K562 (cell line): Measurements from ENCODE around the gene TXNIP. TPM values are rescaled to one million over a fixed set of nuclear protein-coding genes. Genes with fewer than 3 reads are reported as not detected.

Source experiments
- CBFA2T2 ChIP-seq: fragments of 450-650 bp; conservative IDR thresholded peaks from 2 replicates; pipeline ENCODE4 v1.6.1; 2017; ENCODE audit warnings: mild to moderate bottlenecking
- CBX3 ChIP-seq, 2 experiments: IDR thresholded peaks; 1 replicate in 1 of 2; 2 replicates in 1 of 2; pipeline ENCODE4 v1.6.1; 2012; ENCODE audit warnings: inconsistent platforms in 2 of 2, low read length in 2 of 2, borderline replicate concordance in 1 of 2, control low read depth in 1 of 2
- ELK3 ChIP-seq: fragments of 450-650 bp; formaldehyde crosslinking; IDR thresholded peaks from 2 replicates; pipeline ENCODE4 v1.4.0; 2020; ENCODE audit warnings: mild to moderate bottlenecking
- ETV6 ChIP-seq, 3 experiments: fragments of 150-350 bp in 1 of 3; sonication (generic) in 1 of 3; formaldehyde crosslinking in 1 of 3; IDR thresholded peaks; 2 replicates each; pipeline versions ENCODE4 v1.6.1 to v1.8.0; 2014 to 2022; ENCODE audit warnings: borderline replicate concordance in 2 of 3, low read depth in 2 of 3, antibody characterized with exemption in 1 of 3, low read length in 1 of 3, mild to moderate bottlenecking in 1 of 3, missing genetic modification reagents in 1 of 3
- GABPA ChIP-seq: fragments of 200-800 bp; sonication (Bioruptor generic); conservative IDR thresholded peaks from 2 replicates; pipeline ENCODE4 v1.6.1; 2016; ENCODE audit warnings: low read depth, missing genetic modification characterization, missing compliant biosample characterization
- KDM4B ChIP-seq, 2 experiments: fragments of 450-650 bp in 1 of 2; sonication (generic) in 1 of 2; IDR thresholded peaks; 2 replicates each; pipeline ENCODE4 v1.6.1; 2016 to 2017; ENCODE audit warnings: borderline replicate concordance in 2 of 2, antibody characterized with exemption in 1 of 2, low read depth in 1 of 2, mild to moderate bottlenecking in 1 of 2
- MAFF ChIP-seq: IDR thresholded peaks from 2 replicates; pipeline ENCODE4 v1.6.1; 2012; ENCODE audit warnings: low read length, improper control_type of control experiment
- MLLT1 ChIP-seq, 2 experiments: fragments of 450-650 bp; IDR thresholded peaks; 2 replicates each; pipeline ENCODE4 v1.6.1; 2016
- NCOA6 ChIP-seq: fragments of 450-650 bp; IDR thresholded peaks from 2 replicates; pipeline ENCODE4 v1.6.1; 2017; ENCODE audit warnings: mild to moderate bottlenecking
- NR2C2 ChIP-seq, 2 experiments: fragments of 200-800 bp in 1 of 2; sonication (Bioruptor generic) in 1 of 2; sonication (generic) in 1 of 2; formaldehyde crosslinking in 1 of 2; IDR thresholded peaks; 2 replicates each; pipeline versions ENCODE4 v1.6.1 to v1.8.0; 2016 to 2022; ENCODE audit warnings: mild to moderate bottlenecking in 1 of 2, missing compliant biosample characterization in 1 of 2, missing genetic modification characterization in 1 of 2, missing genetic modification reagents in 1 of 2
- PRPF4 ChIP-seq: fragments of 200-400 bp; formaldehyde crosslinking; IDR thresholded peaks from one replicate; pipeline ENCODE4 v1.6.1; 2017; ENCODE audit warnings: low read length, low read depth, mild to moderate bottlenecking; ENCODE audit not compliant: insufficient read depth, poor library complexity, severe bottlenecking
- RB1 ChIP-seq: fragments of 450-650 bp; IDR thresholded peaks from 2 replicates; pipeline ENCODE4 v1.6.1; 2017; ENCODE audit warnings: low read depth, mild to moderate bottlenecking
- RBFOX2 ChIP-seq: fragments of 200-400 bp; formaldehyde crosslinking; IDR thresholded peaks from 2 replicates; pipeline ENCODE4 v1.6.1; 2017; ENCODE audit warnings: low read depth, mild to moderate bottlenecking, low read length, moderate library complexity
- SLC30A9 ChIP-seq: fragments of 250-450 bp; sonication (Bioruptor Pico); IDR thresholded peaks from 2 replicates; pipeline ENCODE4 v1.8.0; 2022; ENCODE audit warnings: mild to moderate bottlenecking, moderate library complexity
- SP1 ChIP-seq: sonication (generic); formaldehyde crosslinking; IDR thresholded peaks from 2 replicates; pipeline ENCODE4 v1.8.1; 2022; ENCODE audit warnings: mild to moderate bottlenecking, missing genetic modification reagents
- SRSF3 ChIP-seq: fragments of 200-400 bp; formaldehyde crosslinking; IDR thresholded peaks from 2 replicates; pipeline ENCODE4 v1.6.1; 2016; ENCODE audit warnings: mild to moderate bottlenecking, low read length, moderate library complexity; ENCODE audit not compliant: insufficient read depth
- TAF7 ChIP-seq: fragments of 450-650 bp; IDR thresholded peaks from 2 replicates; pipeline ENCODE4 v1.6.1; 2016; ENCODE audit warnings: missing genetic modification characterization, missing compliant biosample characterization
- TEAD4 ChIP-seq, 2 experiments: sonication (generic) in 1 of 2; formaldehyde crosslinking in 1 of 2; IDR thresholded peaks; 2 replicates each; pipeline versions ENCODE4 v1.6.1 to v1.8.0; 2012 to 2022; ENCODE audit warnings: borderline replicate concordance in 1 of 2, inconsistent platforms in 1 of 2, low read length in 1 of 2, mild to moderate bottlenecking in 1 of 2, missing genetic modification reagents in 1 of 2
- ZNF277 ChIP-seq: fragments of 250-450 bp; sonication (Bioruptor Pico); IDR thresholded peaks from 2 replicates; pipeline ENCODE4 v1.8.0; 2022; ENCODE audit warnings: inconsistent platforms, mild to moderate bottlenecking, moderate library complexity, borderline replicate concordance
- ZNF766 ChIP-seq: fragments of 200-800 bp; sonication (Bioruptor generic); conservative IDR thresholded peaks from 2 replicates; pipeline ENCODE4 v1.6.1; 2016; ENCODE audit warnings: missing genetic modification characterization, missing compliant biosample characterization
- ZZZ3 ChIP-seq: fragments of 450-650 bp; IDR thresholded peaks from 2 replicates; pipeline ENCODE4 v1.6.1; 2016; ENCODE audit warnings: antibody characterized with exemption, mild to moderate bottlenecking, moderate library complexity
- polyA plus RNA-seq, 8 experiments: library from polyadenylated mRNA; depleted of rRNA in 4 of 8; stranded (reverse) in 5 of 8; unstranded in 3 of 8; fragments of >200 nt; fragmentation: Nextera tagmentation in 2 of 8; fragmentation: Illumina TruSeq in 1 of 8; extraction: Ambion mirVana in 2 of 8; extraction: Trizol in 1 of 8; gene quantifications; 2 replicates each; pipeline versions ENCODE4 v1.2.1 to v1.2.3, GENCODE V29; 2011 to 2014; ENCODE audit warnings: inconsistent platforms in 1 of 8, missing spikeins in 1 of 8
- total RNA-seq, 7 experiments: library from RNA; depleted of rRNA in 6 of 7; stranded (reverse); fragments of >200 nt in 6 of 7; fragmentation: Illumina TruSeq in 2 of 7; extraction: Trizol in 2 of 7; gene quantifications; 2 replicates each; pipeline versions ENCODE4 v1.2.1 to v1.2.3, GENCODE V29; 2011 to 2021; ENCODE audit warnings: low replicate concordance in 1 of 7

TXNIP gene
- total and polyA plus RNA-seq, 9 of the 15 experiments (the other 6 are each of a cell fraction or from before 2014, with no cell fraction given) = 120 to 499 (median 257) TPM

- TF ChIP-seq GABPA (tag) (peak; percentile 86), CBFA2T2 (no peak), NCOA6 (no peak), ELK3 (no peak), SP1 (CRISPR knock-in tag) (peak; percentile 73; the same call in 1 of the 2 replicates), RBFOX2 (peak; percentile 89), TAF7 (tag) (peak; percentile 71), NR2C2 (CRISPR knock-in tag; IDR thresholded peaks at IDR 0.05) (no peak), NR2C2 (tag; IDR thresholded peaks at IDR 0.05) (peak; percentile 84), CBX3 (IDR thresholded peaks at IDR 0.05; ENCODE audit: borderline replicate concordance in 1 of 2, low read length in 2 of 2) (peak in 1 of 2 experiments; percentile 38; a peak in 1 of 3 replicates), SRSF3 (no peak), PRPF4 (no peak), MAFF (no peak), ZNF277 (CRISPR knock-in tag) (no peak), TEAD4 (IDR thresholded peaks at IDR 0.05; ENCODE audit: low read length) (no peak), TEAD4 (CRISPR knock-in tag; IDR thresholded peaks at IDR 0.05; ENCODE audit: borderline replicate concordance) (no peak), MLLT1 (IDR thresholded peaks at IDR 0.05) (peak in 1 of 2 experiments; percentile 37; a peak in 1 of 4 replicates), ETV6 (IDR thresholded peaks at IDR 0.05; ENCODE audit: borderline replicate concordance in 1 of 2, low read depth in 2 of 2, low read length in 1 of 2) (peak in 1 of 2 experiments; percentile 31; a peak in 1 of 4 replicates), ETV6 (CRISPR knock-in tag; IDR thresholded peaks at IDR 0.05; ENCODE audit: borderline replicate concordance) (no peak), KDM4B (IDR thresholded peaks at IDR 0.05; ENCODE audit: borderline replicate concordance in 2 of 2, low read depth in 1 of 2) (0 out of 4 replicates have a peak, but pooled peaks of 1 of the 2 experiments have one; percentile 39), SLC30A9 (CRISPR knock-in tag) (no peak), RB1 (peak; percentile 44; the same call in 1 of the 2 replicates), ZZZ3 (no peak), ZNF766 (CRISPR knock-in tag) (no peak)
These were observed 31.9 kb downstream of the TXNIP start, which contains the start of the genes ANKRD34A and POLR3GL (continued) for GRCh38 chr1:145964328-145965118.
